GM18868 (cell line): ENCODE measurements around the gene MARCHF2.

Experiments
- ATAC-seq: cut with Tn5 transposase; IDR thresholded peaks from one replicate; pipeline ENCODE4 v1.9.1; 2021; ENCODE audit warnings: mild to moderate bottlenecking, moderate library complexity; ENCODE audit not compliant: unreplicated experiment

The MARCHF2 gene

DNA sequence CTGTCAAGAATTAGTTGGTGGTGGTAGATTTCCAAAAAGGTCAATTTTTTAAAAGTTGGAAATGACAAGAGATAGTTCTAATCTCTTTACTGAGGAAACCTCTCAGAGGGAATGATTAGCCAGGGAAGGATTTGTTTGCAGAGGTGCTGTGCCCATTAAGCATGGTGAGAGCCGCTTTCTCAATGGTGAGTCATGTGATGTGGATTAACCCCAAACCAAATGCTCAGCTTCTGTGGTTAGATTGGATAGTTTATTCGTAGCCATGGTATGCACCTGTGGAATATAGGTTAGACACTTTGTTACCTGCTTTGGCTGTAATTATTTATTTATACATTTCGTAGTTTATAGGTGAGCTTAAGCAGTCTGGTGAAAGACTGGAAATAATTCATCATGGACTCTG lies 38.8 kb downstream of the MARCHF2 start:
- ATAC-seq, result no peak

DNA sequence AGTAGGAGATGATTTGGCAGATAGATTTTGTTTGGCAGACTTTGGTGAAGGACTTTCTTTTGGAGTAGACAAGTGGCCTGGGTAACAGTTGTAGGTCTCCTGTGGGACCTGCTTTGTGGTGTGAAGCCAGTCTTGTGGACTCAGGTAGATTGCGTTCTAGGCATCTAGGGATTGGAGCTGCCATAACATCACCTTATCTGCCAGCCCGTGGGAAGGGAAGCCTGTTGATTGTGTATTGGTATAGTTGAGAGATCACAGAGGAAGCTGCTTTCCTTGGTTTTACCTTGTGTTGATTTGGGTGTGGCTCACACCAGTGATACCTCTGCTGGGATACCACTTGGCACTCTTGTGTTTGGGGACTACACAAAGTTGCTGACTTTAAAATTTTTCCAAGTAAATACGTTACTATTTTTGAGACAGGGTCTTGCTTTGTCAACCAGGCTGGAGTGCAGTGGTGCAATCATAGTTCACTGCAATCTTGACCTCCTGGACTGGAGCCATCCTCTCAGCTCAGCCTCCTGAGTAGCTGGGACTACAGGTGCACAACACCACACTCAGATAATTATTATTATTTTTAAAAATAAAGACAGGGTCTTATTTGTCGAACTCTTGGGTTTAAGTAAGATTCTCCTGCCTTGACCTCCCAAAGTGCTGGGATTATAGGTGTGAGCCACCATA lies 39.5 kb downstream of the MARCHF2 start:
- ATAC-seq, result no peak

DNA sequence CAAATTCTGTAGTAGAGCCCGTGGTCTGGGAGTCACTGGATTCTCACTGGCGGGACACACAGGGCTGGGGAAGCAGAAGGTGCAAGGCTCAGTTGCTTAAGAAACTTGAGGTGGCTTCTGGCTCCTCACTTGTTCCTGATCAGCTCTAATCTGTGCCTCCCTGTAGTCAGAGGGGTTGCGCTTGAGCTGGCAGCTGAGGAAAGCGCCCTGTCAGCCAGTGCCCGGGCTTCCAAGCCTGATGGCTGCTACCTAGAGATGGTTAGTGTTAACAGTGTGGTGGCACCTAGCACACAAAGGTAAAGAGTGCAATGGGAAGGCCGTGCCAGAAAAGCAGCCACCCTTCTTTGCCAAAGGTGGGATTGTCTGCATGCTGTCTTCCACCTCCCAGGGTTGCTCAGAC lies 40.5 kb downstream of the MARCHF2 start:
- no peak for ATAC-seq

DNA sequence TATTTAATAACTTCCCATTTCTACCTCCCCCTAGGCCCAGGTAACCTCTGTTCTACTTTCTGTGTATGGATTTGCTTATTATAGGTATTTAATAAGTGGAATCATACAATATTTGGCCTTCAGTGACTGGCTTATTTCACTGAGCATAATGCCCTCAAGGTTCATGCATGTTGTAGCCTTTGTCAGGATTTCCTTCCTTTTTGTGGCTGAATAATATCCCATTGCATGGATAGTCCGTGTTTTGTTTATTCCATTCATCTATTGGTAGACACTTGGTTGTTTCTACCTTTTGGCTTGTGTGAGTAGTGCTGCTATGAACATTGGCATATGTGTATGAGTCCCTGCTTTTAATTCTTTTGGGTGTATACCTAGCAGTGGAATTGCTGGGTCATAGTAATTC lies 41.1 kb downstream of the MARCHF2 start:
- no peak for ATAC-seq

DNA sequence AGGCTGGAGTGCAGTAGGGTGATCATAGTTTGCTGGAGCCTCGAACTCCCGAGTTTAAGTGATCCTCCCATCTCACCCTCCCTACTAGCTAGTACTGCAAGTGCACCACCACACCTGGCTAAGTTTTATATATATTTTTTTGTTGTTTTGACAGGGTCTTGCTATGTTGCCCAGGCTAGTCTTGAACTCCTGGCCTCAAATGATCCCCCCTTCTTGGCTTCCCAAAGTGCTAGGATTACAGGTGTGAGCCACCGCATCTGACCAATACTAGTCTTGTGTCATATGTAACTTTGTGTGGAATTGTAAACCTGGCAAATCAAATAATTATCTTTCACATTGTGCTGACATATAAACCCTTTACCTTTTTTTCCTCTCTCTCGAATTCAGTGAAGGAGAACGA lies 41.9 kb downstream of the MARCHF2 start:
- ATAC-seq, result no peak

DNA sequence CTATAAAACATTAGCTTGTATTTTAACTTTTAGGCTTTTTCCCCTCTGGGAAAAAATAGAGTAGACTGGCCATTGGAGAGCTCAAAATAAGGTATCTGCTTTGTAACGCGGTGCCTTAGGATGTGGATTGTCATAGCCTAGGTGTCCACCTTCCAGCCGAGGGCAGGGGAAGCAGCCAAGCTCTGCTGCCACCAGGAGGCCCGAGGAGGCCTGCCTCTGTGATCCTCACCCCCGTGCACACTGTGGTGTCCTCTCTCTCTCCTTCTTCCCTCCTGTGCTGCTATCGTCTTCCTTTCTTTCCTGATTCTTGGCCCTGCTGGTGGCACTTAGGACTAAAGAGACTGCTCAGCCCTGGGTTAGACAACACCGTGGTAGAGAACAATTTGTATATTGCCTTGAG lies 43.0 kb downstream of the MARCHF2 start:
- no peak for ATAC-seq

DNA sequence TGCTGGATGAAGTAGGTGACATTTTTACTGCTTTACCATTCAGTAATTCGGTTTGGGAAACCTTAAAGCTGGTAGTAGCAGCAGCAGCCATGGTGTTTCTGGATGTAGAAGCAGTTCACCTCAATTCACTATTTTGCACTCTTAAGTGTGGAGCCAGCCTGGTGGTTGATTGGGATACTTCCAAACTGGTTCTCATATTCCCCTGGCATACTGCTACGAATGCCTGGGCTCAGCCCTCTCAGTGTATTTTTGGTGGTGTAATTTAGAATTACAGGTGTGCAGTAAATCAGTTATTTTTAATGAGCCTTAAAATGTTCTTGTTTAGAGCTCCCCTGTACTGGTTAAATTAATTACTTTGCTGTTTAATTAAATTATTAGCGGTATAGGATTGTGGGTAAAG lies 44.1 kb downstream of the MARCHF2 start:
- no peak for ATAC-seq

DNA sequence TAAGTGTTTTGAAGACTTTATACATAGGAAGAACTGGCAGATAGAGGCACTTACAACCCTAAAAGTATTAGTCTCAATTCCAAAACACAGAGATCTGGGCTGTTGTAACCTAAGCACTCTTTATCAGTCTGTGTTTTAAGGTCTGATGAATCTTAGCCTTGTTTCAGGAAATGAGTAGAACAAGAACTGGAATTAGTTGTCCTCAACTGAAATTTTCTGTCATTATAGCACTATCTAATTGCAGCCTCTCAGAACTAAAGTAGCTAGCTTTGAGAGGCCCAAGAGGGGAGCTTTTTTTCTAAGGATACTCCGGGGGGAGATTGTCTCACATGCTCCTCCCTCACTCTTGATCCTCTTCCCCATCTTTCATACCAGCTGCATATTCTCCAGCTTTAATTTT lies 44.7 kb downstream of the MARCHF2 start:
- no peak for ATAC-seq

DNA sequence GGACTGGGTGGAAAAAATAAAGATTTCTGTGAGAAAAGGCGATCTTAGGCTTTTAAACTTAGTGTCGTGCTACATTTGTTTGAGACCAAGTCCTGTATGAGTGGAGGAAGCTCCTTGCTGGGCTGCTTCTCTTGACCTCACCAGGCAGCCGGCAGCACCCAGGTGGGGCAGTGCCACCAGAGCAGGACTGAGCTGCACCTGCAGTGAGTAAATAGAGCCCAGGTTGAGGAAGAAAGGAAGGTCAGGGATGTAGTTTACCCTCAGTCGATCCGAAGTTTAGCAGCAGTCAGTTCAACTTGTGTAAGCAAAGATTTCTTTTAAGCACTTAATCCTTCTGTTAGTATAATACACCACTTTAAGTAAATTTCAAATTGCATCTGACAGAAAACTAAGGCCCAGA lies 45.3 kb downstream of the MARCHF2 start:
- ATAC-seq, result no peak

DNA sequence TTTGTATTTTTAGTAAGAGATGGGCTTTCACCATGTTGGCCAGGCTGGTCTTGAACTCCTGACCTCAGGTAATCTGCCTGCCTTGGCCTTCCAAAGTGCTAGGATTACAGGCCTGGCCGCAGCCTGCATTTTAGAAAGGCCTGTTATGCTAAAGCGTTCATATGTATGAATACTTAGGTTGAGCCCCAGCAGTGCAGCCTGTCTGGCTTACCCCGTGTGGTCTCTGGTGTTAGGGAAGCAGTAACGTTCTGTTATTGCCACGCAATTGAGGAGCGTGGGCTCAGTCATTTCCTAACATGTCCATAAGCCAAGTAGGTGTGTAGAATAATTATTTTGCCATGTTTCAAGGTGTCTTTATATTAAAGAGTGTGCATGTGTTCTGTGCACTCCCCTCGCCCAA lies 46.0 kb downstream of the MARCHF2 start:
- ATAC-seq, result no peak

DNA sequence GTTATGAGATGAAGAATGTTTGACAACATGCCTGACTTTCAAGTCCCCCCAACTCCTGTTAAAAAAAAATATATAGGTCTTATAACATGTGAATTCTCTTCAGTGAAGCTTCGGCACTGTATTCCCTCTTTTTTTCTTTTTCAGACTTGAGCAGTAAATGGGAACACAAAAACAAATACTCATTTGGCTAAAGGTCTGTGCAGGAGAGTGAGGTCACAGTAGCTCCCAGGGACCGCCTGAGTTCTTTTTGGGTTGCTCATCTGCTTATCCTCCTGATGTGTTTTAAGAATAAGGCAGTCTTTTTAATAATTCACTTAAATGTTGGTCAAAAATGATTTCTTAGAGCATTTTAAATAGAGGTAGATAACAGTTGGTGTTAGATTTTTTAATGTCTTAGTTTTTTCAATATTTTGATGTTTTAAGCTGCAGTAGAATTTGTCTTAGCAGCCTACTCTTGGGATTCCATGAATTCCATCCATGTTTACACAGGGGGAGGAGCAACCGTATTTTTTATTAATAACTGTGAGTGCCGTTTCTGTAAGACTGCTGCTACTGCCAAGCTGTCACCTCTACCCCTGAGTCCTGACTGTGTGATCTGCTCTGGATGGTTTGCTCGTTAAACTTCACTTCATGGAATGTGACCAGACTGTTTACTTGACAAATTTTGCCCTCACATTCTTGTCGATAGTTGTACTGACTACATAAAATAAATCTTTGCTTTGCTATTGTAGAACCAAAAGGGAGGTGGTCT lies 46.6 kb downstream of the MARCHF2 start:
- ATAC-seq, result no peak

DNA sequence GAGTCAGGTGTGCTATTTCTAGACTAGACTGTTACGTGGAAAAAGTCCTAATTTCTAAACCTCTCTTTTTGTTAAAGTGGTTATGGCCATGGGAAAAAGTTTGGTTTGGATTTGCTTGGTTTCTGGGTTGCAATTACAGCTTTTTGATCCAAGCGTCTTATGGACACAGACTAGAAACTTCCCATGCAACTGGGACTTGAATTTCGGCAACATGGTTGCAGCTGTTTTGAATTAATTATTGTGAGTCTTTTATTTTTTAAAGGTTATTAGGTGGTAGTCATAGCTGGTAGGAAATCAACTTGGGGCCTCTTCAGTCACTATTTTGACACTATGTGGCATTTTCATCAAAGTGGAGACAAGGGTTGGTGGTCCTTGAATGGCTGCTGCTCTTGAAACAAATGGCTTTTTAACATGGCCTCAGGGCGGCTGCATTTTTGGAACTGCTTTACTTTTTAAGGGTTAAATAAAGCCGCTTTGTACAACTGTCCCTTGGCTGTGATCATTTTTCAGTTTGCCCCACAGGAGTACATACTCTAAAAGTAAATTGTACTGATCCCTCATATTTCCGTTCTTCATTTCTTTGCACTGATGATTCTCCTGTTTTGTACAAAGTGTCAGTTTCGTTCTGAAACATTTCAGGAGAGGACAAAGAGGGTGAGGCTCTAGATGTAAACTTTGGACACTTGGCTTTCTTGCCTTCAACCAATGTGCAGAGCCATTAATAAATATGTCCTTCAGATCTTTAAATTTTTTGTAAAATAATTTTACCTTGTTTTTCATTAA lies 47.6 kb downstream of the MARCHF2 start:
- ATAC-seq, result no peak

DNA sequence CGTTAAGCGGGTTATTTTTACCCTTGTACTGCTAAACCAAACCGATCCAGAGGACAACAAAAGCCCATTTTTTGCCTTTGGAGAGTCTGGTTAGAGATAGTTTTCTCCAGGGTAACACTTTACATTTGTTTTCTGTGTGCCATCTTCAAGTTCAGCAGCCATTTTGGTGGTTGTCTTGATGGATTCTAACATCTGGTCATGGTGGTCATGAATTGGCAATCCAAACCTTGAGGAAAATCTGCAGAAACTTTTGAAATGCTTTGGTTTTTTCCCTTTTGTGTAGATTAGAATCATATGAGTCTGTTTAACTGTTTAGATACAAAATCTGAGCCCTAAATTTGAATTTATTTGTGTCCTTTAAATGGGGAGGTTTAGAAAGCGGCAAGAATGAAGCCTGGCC lies 48.3 kb downstream of the MARCHF2 start:
- no peak for ATAC-seq

DNA sequence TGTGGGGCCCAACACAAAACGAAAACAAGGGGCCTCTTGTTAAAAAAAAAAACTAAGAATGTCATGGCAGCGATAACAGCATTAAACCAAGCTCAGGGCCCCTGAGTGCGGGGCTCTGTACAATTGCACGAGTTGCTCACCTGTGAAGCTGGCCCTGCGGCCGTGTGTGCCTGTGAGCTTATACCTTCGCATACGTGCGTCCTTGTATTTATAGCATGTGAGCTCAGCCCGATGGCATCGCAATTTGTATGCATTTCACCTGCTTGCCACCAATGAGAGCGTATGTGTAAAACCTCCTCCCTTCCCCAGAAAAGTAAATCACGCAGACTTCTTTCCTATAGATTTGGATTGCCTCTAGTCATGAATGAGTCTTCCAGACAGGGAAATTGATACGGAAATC lies 48.8 kb downstream of the MARCHF2 start:
- ATAC-seq, result no peak

DNA sequence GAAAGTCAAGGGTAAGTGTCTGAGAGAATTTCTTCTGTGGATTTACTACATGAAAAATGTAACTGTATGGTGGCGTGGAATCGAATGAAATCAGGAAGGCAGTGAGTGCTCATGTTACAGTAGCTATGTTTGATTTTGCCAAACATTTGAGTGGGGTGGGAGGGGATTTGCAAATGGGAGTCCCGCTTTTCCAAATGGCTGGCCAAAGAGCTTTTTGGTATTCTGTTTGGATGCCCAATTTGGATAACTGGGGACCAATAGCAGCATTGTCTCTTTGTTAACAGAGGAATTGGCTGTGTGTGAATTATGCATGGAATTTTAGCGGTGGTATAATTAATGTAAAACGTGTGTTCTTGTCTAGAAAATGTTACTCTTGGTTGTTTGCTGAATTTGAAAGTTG lies 49.5 kb downstream of the MARCHF2 start:
- ATAC-seq, result no peak

DNA sequence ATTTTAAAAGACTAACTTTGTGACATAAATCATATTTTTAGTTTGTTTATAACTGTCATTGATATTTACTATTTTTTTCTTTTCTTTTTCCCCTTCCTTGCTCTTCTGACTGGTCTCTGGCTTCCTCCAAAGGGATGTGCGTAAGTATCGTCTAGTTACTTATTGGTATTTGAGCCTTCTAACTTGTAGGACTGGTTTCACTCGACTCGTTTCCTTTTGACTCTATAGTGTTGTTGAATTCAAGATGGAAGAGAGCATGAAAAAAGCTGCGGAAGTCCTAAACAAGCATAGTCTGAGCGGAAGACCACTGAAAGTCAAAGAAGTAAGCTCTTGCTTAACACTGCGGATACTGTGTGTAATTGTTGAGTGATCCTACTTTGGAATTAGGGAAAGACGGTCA lies 50.3 kb downstream of the MARCHF2 start:
- ATAC-seq, result no peak

DNA sequence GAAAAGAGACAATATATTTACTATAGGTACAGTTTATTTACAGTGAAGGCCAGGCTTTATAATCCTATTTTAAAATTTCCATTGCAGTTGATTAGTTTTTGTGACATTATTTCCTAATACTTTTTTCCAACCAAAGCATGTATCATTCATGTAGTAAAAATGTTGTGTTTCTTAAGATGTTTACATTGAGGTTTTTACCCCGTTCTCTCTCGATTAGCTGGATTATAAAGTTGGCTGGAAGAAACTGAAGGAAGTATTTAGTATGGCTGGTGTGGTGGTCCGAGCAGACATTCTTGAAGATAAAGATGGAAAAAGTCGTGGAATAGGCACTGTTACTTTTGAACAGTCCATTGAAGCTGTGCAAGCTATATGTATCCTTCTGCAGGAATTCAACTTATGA lies 52.9 kb downstream of the MARCHF2 start:
- ATAC-seq, result no peak

DNA sequence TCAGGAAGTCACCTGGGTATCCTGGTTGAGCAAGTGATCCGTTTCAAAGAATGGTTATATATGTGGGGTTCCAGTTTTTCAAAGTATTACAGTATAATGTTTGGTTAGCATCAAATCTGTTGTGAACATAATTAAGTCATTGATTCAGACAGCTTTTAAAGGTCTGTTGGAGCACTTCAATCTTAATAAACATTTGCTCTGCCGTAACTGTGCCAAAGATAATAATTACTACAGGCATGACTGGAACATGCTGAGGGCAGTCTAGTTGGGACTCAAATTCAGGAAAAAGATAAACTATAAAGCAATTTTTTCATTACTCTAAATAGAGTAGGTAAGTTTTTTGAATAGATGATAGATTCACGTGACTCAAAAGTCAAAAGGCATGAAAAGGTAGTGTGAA lies 55.0 kb downstream of the MARCHF2 start:
- ATAC-seq, result no peak

DNA sequence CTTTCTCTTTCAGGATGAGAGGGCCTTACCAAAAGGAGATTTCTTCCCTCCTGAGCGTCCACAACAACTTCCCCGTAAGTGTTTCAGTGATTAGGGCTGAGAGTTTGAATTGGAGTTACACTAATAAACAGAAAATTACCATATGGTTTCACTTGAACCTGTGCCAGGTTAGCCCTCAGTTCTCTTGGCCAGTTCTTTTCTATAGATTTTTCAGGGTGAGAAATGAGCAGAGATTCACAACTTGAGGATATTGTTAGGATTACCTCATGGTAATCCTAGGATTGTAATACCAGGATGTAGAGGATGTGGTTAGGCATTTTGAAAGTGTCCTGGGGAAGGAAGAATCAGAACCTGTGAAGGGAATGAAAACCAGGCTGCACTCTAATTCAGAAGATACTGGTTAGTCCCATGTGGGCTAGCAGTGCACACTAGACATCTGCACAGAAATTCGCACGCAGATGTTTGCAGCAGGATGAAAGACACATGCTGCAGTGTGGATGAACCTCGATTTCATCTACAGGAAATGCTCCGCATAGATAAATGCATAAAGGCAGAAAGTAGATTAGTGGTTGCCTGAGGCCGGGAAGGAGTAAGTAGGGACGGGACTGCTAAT lies 55.8 kb downstream of the MARCHF2 start:
- ATAC-seq, result no peak

DNA sequence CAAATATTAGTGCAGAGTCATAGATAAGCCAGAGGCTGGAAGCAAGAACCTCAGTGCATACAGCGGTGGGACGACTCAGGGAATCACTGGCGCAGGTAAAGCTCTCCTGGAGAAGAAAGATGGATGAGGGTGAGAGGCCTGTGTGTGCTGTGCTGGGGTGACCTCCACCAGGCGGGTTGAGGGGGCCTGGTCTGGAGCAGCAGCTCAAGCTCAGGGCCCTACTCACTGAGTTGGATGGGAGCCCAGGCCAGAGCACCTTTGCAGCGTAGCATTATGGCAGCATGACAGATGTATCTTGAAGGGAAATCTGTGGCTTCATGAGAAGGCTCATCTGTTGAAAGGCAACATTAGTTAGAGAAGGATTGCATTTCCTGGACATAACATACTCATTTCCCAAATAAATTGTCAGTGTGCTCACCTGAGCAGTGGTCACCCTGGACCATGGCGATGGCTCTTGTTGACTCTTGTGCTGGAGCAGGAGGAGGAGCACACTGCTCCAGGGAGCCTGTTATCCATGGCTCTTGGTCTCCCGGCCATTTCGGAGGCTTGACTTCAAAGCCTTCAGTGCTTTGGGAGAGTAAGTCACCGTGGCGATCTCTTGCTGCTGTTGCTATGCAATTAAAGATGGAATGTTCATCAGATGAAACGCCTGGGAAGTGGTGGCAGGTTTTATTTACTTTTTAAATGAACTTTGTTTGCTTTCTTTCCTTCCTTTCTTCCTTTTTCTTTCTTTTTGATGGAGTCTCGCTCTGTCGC lies 56.7 kb downstream of the MARCHF2 start:
- ATAC-seq, result no peak
